ENCODE results near the gene TMEM254.
"Not testable (repeated sequence)": the region's sequence is repeated elsewhere in the genome, so short reads cannot be mapped to it uniquely, and the experiment has no call there.

The TMEM254 gene

GRCh38 chr10:80078448-80079311 lies at the start of gene TMEM254:
Gene TMEM254 (plus strand): TSS chr10:80078665. CDS start chr10:80078700, 35 bp downstream.
- H3K27ac ChIP-seq (ENCODE audit: low read depth, low read length): peak within 1 kb of the TSS; percentile 59

GRCh38 chr10:80029205-80029604 lies 49.3 kb upstream of the TMEM254 start:
- not testable (repeated sequence) for H3K9me3 ChIP-seq (ENCODE audit: control insufficient read depth, insufficient read depth, low read length); H3K36me3 ChIP-seq (ENCODE audit: control insufficient read depth, low read length); H3K27me3 ChIP-seq (ENCODE audit: control insufficient read depth, low read length); H3K79me2 ChIP-seq (ENCODE audit: control insufficient read depth, low read length); H3K9me2 ChIP-seq (replicated peaks; ENCODE audit: control insufficient read depth, low read length); H4K20me1 ChIP-seq (ENCODE audit: control insufficient read depth, insufficient read depth, low read depth, low read length); H3K27ac ChIP-seq (ENCODE audit: low read depth, low read length); H3K4me1 ChIP-seq (ENCODE audit: control insufficient read depth, low read length); H3F3A ChIP-seq (ENCODE audit: control insufficient read depth, insufficient read depth)
- Histone ChIP-seq H3K4me3 (ENCODE audit: low read length) (peak overlapping the region; percentile 27; the same call in 1 of the 2 replicates), H3K4me2 (ENCODE audit: low read length) (peak overlapping the region; percentile 41)
- peak; percentile 53 for TF ChIP-seq CTCF (IDR thresholded peaks at IDR 0.05; ENCODE audit: low read depth, low read length, poor library complexity, severe bottlenecking)

More at GRCh38 chr10:80078448-80079311, at the start of gene TMEM254:
- TF ChIP-seq CTCF (IDR thresholded peaks at IDR 0.05; ENCODE audit: low read depth, low read length, poor library complexity, severe bottlenecking) (no peak), EZH2phosphoT487 (IDR thresholded peaks at IDR 0.05; ENCODE audit: borderline replicate concordance, low read length) (no peak)
- Histone ChIP-seq H3K36me3 (ENCODE audit: control insufficient read depth, low read length) (no peaks in the 10 kb centered on the region), H4K20me1 (ENCODE audit: control insufficient read depth, insufficient read depth, low read depth, low read length) (no peaks in the 10 kb centered on the region), H3K4me2 (ENCODE audit: low read length) (peak within 1 kb of the TSS; percentile 62), H3K79me2 (ENCODE audit: control insufficient read depth, low read length) (no peaks in the 10 kb centered on the region), H3F3A (ENCODE audit: control insufficient read depth, insufficient read depth) (no peaks in the 10 kb centered on the region), H3K4me1 (ENCODE audit: control insufficient read depth, low read length) (peaks cover 17% of the 10 kb centered on the region), H3K27me3 (ENCODE audit: control insufficient read depth, low read length) (no peaks in the 10 kb centered on the region), H3K9me3 (ENCODE audit: control insufficient read depth, insufficient read depth, low read length) (no peaks in the 10 kb centered on the region), H3K4me3 (ENCODE audit: low read length) (peak within 1 kb of the TSS; percentile 71), H3K9me2 (replicated peaks; ENCODE audit: control insufficient read depth, low read length) (no peaks in the 10 kb centered on the region)

- not testable (repeated sequence) for H3K79me2 ChIP-seq (ENCODE audit: control insufficient read depth, low read length); H3K9me2 ChIP-seq (replicated peaks; ENCODE audit: control insufficient read depth, low read length); H3K27me3 ChIP-seq (ENCODE audit: control insufficient read depth, low read length); H3K36me3 ChIP-seq (ENCODE audit: control insufficient read depth, low read length); H3K4me3 ChIP-seq (ENCODE audit: low read length); H3K4me2 ChIP-seq (ENCODE audit: low read length); H3K4me1 ChIP-seq (ENCODE audit: control insufficient read depth, low read length); H3K27ac ChIP-seq (ENCODE audit: low read depth, low read length); H3K9me3 ChIP-seq (ENCODE audit: control insufficient read depth, insufficient read depth, low read length); H3F3A ChIP-seq (ENCODE audit: control insufficient read depth, insufficient read depth); H4K20me1 ChIP-seq (ENCODE audit: control insufficient read depth, insufficient read depth, low read depth, low read length)
Measured at GRCh38 chr10:80029865-80030264, 48.6 kb upstream of the TMEM254 start.

- Histone ChIP-seq H3K27ac (ENCODE audit: low read depth, low read length) (no peak overlapping the region), H3K36me3 (ENCODE audit: control insufficient read depth, low read length) (no peaks in the 10 kb centered on the region), H3K9me2 (replicated peaks; ENCODE audit: control insufficient read depth, low read length) (no peaks in the 10 kb centered on the region), H3K79me2 (ENCODE audit: control insufficient read depth, low read length) (no peaks in the 10 kb centered on the region), H3F3A (ENCODE audit: control insufficient read depth, insufficient read depth) (no peaks in the 10 kb centered on the region), H3K4me3 (ENCODE audit: low read length) (no peak overlapping the region), H4K20me1 (ENCODE audit: control insufficient read depth, insufficient read depth, low read depth, low read length) (no peaks in the 10 kb centered on the region), H3K4me1 (ENCODE audit: control insufficient read depth, low read length) (peaks cover 6% of the 10 kb centered on the region; the same call in 1 of the 2 replicates), H3K27me3 (ENCODE audit: control insufficient read depth, low read length) (no peaks in the 10 kb centered on the region), H3K9me3 (ENCODE audit: control insufficient read depth, insufficient read depth, low read length) (no peaks in the 10 kb centered on the region), H3K4me2 (ENCODE audit: low read length) (no peak overlapping the region)
- TF ChIP-seq CTCF (IDR thresholded peaks at IDR 0.05; ENCODE audit: low read depth, low read length, poor library complexity, severe bottlenecking): no peak
- TF ChIP-seq EZH2phosphoT487 (IDR thresholded peaks at IDR 0.05; ENCODE audit: borderline replicate concordance, low read length): no peak
Measured at GRCh38 chr10:80032503-80032902, 46.0 kb upstream of the TMEM254 start.

GRCh38 chr10:80034766-80035165 lies 43.7 kb upstream of the TMEM254 start:
- not testable (repeated sequence) for H3K9me2 ChIP-seq (replicated peaks; ENCODE audit: control insufficient read depth, low read length); H3K4me3 ChIP-seq (ENCODE audit: low read length); H3K27ac ChIP-seq (ENCODE audit: low read depth, low read length); H3K79me2 ChIP-seq (ENCODE audit: control insufficient read depth, low read length); H3F3A ChIP-seq (ENCODE audit: control insufficient read depth, insufficient read depth); H3K27me3 ChIP-seq (ENCODE audit: control insufficient read depth, low read length); H4K20me1 ChIP-seq (ENCODE audit: control insufficient read depth, insufficient read depth, low read depth, low read length); H3K9me3 ChIP-seq (ENCODE audit: control insufficient read depth, insufficient read depth, low read length); H3K4me1 ChIP-seq (ENCODE audit: control insufficient read depth, low read length); H3K36me3 ChIP-seq (ENCODE audit: control insufficient read depth, low read length); H3K4me2 ChIP-seq (ENCODE audit: low read length)

GRCh38 chr10:80035430-80035829 lies 43.0 kb upstream of the TMEM254 start:
- H3F3A ChIP-seq (ENCODE audit: control insufficient read depth, insufficient read depth); H3K4me3 ChIP-seq (ENCODE audit: low read length); H3K27me3 ChIP-seq (ENCODE audit: control insufficient read depth, low read length); H3K36me3 ChIP-seq (ENCODE audit: control insufficient read depth, low read length); H3K4me1 ChIP-seq (ENCODE audit: control insufficient read depth, low read length); H3K79me2 ChIP-seq (ENCODE audit: control insufficient read depth, low read length); H3K9me2 ChIP-seq (replicated peaks; ENCODE audit: control insufficient read depth, low read length); H4K20me1 ChIP-seq (ENCODE audit: control insufficient read depth, insufficient read depth, low read depth, low read length); H3K27ac ChIP-seq (ENCODE audit: low read depth, low read length); H3K4me2 ChIP-seq (ENCODE audit: low read length); H3K9me3 ChIP-seq (ENCODE audit: control insufficient read depth, insufficient read depth, low read length): not testable (repeated sequence)
